Caco-2 (cell line): ENCODE data around the gene RGS17. TPM values are rescaled to one million over a fixed set of nuclear protein-coding genes. Genes with fewer than 3 reads are reported as not detected.
"Not testable (repeated sequence)": the region's sequence is repeated elsewhere in the genome, so short reads cannot be mapped to it uniquely, and the experiment has no call there.

Experiments used
- BruUV-seq: library from RNA; stranded (reverse); fragments of 400-500 nt; replicated peaks from 2 replicates; lab custom pipeline; 2021; lab: Mats Ljungman, UMichigan
- CTCF ChIA-PET: fragments of 300-600 bp; sonication (Branson Sonifier 250); formaldehyde crosslinking; loops from one replicate; lab custom pipeline; 2022; ENCODE audit warnings: antibody characterized with exemption; lab: Charles Lee
- POLR2A ChIA-PET: fragments of 300-600 bp; sonication (Branson Sonifier 250); formaldehyde crosslinking; loops from one replicate; lab custom pipeline; 2022; ENCODE audit warnings: antibody characterized with exemption; lab: Charles Lee
- DNase-seq, 2 experiments: peaks; one replicate each; pipeline versions ENCODE4 v3.0.0 to v3.0.0-alpha.2; 2020 to 2022
- H3K27me3 ChIP-seq: replicated peaks from 2 replicates; pipeline ENCODE4 v1.6.0; 2011; ENCODE audit warnings: low read length; ENCODE audit not compliant: control insufficient read depth, insufficient read depth
- H3K36me3 ChIP-seq: 2 replicates; pipeline ENCODE4 v1.5.1; 2011; ENCODE audit warnings: low read length; ENCODE audit not compliant: control insufficient read depth, insufficient read depth
- H3K4me1 ChIP-seq: fragments of 250-450 bp; sonication (Bioruptor Pico); 2 replicates; pipeline ENCODE4 v1.5.1; 2020; ENCODE audit warnings: mild to moderate bottlenecking
- H3K4me3 ChIP-seq: 2 replicates; pipeline ENCODE4 v1.5.1; 2011; ENCODE audit warnings: low read depth, mild to moderate bottlenecking, control low read depth, low read length
- H3K9me3 ChIP-seq: fragments of 250-450 bp; sonication (Bioruptor Pico); 2 replicates; pipeline ENCODE4 v1.5.1; 2020; ENCODE audit warnings: mild to moderate bottlenecking, moderate library complexity
- H3K27ac Mint-ChIP-seq: one replicate; pipeline ENCODE4 v1.8.0; 2022; ENCODE audit warnings: mixed read lengths; ENCODE audit not compliant: unreplicated experiment
- H3K27me3 Mint-ChIP-seq: one replicate; pipeline ENCODE4 v1.8.0; 2022; ENCODE audit warnings: mixed read lengths; ENCODE audit not compliant: insufficient read depth, unreplicated experiment
- H3K36me3 Mint-ChIP-seq: one replicate; pipeline ENCODE4 v1.8.0; 2022; ENCODE audit warnings: mild to moderate bottlenecking, mixed read lengths; ENCODE audit not compliant: insufficient read depth, unreplicated experiment
- H3K4me1 Mint-ChIP-seq: one replicate; pipeline ENCODE4 v1.8.0; 2022; ENCODE audit warnings: low read depth, mixed read lengths; ENCODE audit not compliant: unreplicated experiment
- H3K4me3 Mint-ChIP-seq: one replicate; pipeline ENCODE4 v1.8.0; 2022; ENCODE audit warnings: mild to moderate bottlenecking, moderate library complexity, mixed read lengths; ENCODE audit not compliant: unreplicated experiment
- H3K9me3 Mint-ChIP-seq: one replicate; pipeline ENCODE4 v1.8.0; 2022; ENCODE audit warnings: mixed read lengths; ENCODE audit not compliant: unreplicated experiment
- intact Hi-C: fragments of 100-400 bp; cut with micrococcal nuclease; formaldehyde crosslinking; loops from one replicate; pipeline ENCODE4 v1.10.0; 2022; ENCODE audit not compliant: unreplicated experiment
- total RNA-seq: library from RNA; stranded (reverse); gene quantifications from 2 replicates; pipeline ENCODE4 v1.2.3, GENCODE V29; 2022
- TF ChIP-seq, protein P1 (sequence below), 2 experiments: fragments of 200-600 bp in 1 of 2; IDR thresholded peaks; 1 replicate in 1 of 2; 2 replicates in 1 of 2; pipeline versions ENCODE4 v1.5.1 to v1.8.0; 2011 to 2022; ENCODE audit warnings: antibody characterized with exemption in 1 of 2, control low read depth in 1 of 2, inconsistent platforms in 1 of 2, low read depth in 1 of 2, low read length in 1 of 2, mild to moderate bottlenecking in 1 of 2, moderate library complexity in 1 of 2; ENCODE audit not compliant: insufficient read depth in 1 of 2, severe bottlenecking in 1 of 2, unreplicated experiment in 1 of 2

The RGS17 gene
- total RNA-seq, 1 experiment from 2014 or later = not detected

DNA sequence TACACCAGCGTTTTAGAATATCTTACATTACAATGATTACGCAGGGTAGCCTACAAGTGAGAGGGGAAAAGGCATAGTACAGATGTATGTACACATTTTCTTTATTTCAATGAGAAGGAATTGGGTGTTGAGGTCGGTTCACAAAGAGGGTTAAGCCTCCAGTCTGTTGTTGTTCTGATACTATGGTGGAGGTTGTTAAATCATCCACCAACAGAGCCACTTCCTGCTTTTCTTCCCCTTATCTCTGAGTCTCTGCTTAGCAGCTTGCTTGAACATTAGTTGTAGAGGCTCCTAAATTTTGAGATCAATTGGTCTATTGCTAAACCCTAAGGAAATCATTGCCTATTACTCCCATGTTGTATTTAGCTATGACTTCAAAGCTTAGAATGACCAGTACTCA, 7.3 kb downstream of the RGS17 start:
- no peaks in the 10 kb centered on the region for H3K9me3 Mint-ChIP-seq
- no peaks in the 10 kb centered on the region for H3K36me3 Mint-ChIP-seq
- TF ChIP-seq, protein P1, sequence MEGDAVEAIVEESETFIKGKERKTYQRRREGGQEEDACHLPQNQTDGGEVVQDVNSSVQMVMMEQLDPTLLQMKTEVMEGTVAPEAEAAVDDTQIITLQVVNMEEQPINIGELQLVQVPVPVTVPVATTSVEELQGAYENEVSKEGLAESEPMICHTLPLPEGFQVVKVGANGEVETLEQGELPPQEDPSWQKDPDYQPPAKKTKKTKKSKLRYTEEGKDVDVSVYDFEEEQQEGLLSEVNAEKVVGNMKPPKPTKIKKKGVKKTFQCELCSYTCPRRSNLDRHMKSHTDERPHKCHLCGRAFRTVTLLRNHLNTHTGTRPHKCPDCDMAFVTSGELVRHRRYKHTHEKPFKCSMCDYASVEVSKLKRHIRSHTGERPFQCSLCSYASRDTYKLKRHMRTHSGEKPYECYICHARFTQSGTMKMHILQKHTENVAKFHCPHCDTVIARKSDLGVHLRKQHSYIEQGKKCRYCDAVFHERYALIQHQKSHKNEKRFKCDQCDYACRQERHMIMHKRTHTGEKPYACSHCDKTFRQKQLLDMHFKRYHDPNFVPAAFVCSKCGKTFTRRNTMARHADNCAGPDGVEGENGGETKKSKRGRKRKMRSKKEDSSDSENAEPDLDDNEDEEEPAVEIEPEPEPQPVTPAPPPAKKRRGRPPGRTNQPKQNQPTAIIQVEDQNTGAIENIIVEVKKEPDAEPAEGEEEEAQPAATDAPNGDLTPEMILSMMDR (IDR thresholded peaks at IDR 0.05; ENCODE audit: insufficient read depth in 1 of 2, low read depth in 1 of 2, low read length in 1 of 2, severe bottlenecking in 1 of 2, unreplicated experiment in 1 of 2) = no peak
- H3K27me3 ChIP-seq = no peaks in the 10 kb centered on the region; the same call in none of the 2 replicates
- H3K4me3 ChIP-seq = no peak overlapping the region
- no peak overlapping the region for H3K27ac Mint-ChIP-seq
- ChIA-PET CTCF (no interaction called here), POLR2A (no interaction called here)
- peaks cover 11% of the 10 kb centered on the region for H3K27me3 Mint-ChIP-seq
- no peaks in the 10 kb centered on the region for H3K4me1 ChIP-seq
- no peak overlapping the region for H3K4me3 Mint-ChIP-seq
- intact Hi-C loops = no loop called here
- no TSS peak for BruUV-seq
- no peak for DNase-seq
- H3K9me3 ChIP-seq = no peaks in the 10 kb centered on the region
- no peaks in the 10 kb centered on the region for H3K4me1 Mint-ChIP-seq
- H3K36me3 ChIP-seq = no peaks in the 10 kb centered on the region

DNA sequence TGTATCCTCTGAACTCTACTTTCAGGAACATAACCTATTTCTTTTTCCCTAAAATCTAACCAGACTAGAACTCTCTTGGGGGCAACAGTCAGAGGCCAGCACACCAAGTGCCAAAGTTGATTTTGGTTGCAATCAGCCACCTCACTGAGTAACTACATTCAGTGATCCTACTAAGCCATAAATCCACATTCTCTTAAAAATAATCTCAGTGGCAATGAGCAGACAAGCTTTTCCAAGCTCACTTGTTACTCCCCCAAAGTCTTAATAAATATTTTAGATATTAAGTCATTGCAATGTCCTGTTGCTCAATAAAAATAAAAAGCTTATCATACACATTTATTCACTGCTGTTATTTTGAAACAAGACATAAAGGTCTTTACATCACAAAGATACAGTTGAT, 9.8 kb downstream of the RGS17 start:
- peaks cover 11% of the 10 kb centered on the region for H3K27me3 Mint-ChIP-seq
- CTCF ChIA-PET = no interaction called here
- H3K4me1 ChIP-seq = no peaks in the 10 kb centered on the region
- DNase-seq = no peak
- no peaks in the 10 kb centered on the region for H3K27me3 ChIP-seq
- TF ChIP-seq, protein P1 (IDR thresholded peaks at IDR 0.05; ENCODE audit: insufficient read depth in 1 of 2, low read depth in 1 of 2, low read length in 1 of 2, severe bottlenecking in 1 of 2, unreplicated experiment in 1 of 2) = no peak
- H3K9me3 ChIP-seq = no peaks in the 10 kb centered on the region
- POLR2A ChIA-PET = no interaction called here
- no peak overlapping the region for H3K4me3 Mint-ChIP-seq
- H3K36me3 Mint-ChIP-seq = no peaks in the 10 kb centered on the region
- no peaks in the 10 kb centered on the region for H3K9me3 Mint-ChIP-seq
- H3K4me3 ChIP-seq = no peak overlapping the region
- intact Hi-C loops = no loop called here
- H3K27ac Mint-ChIP-seq = no peak overlapping the region
- H3K36me3 ChIP-seq = no peaks in the 10 kb centered on the region
- BruUV-seq = no TSS peak
- H3K4me1 Mint-ChIP-seq = no peaks in the 10 kb centered on the region

DNA sequence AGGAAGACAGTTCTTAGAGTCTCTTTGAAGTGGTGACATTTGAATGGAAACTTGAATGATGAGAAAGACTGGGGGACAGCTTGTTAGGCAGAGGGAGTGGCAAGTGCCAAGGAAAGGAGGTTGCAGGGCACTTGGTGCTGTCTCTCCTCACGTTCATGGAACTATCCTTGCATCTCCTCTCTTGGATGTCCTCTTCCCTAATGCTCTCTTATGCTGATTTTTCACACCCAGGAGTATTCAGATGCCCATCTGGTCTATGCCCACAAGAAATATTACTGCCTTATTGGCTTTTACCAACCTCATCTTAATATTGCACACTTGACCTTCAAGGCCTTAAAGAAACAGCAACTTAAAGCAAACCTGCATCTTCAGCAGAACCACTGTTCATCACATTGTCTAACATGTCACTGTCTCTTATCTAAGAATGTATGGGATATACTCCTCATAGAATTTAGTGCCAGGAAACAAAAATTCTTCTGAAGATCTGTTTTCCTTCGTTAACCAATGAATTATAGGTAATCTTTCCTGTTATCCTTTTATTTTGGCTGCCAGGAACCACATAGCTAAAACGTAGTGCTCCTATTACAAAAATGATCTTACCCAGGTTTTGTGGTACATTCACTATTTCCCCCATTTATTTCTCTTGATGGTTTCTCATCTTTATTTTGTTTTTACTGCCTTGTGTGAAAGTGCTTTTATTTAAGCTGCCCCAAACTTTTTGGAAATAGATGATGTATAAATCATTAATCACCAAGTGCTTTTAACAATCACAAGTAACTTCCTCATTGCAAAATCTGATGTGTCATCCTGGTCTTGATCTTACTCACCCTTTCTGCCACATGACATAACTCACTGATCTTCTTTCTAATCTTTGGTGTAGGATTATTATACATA, 12.8 kb downstream of the RGS17 start:
- POLR2A ChIA-PET = no interaction called here

DNA sequence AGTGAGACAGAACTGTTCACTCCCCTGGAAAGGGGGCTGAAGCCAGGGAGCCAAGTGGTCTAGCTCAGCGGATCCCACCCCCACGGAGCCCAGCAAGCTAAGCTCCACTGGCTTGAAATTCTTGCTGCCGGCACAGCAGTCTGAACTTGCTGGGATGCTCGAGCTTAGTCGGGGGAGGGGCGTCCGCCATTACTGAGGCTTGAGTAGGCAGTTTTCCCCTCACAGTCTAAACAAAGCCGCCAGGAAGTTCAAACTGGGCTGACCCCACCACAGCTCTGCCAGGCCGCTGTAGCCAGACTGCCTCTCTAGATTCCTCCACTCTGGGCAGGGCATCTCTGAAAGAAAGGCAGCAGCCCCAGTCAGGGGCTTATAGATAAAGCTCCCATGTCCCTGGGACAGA, 20.0 kb downstream of the RGS17 start:
- H3K4me1 ChIP-seq, BruUV-seq, POLR2A ChIA-PET, intact Hi-C loops, H3K27me3 ChIP-seq, H3K36me3 ChIP-seq, CTCF ChIA-PET, H3K4me3 ChIP-seq, H3K4me1 Mint-ChIP-seq, H3K9me3 Mint-ChIP-seq, DNase-seq, H3K27ac Mint-ChIP-seq, H3K4me3 Mint-ChIP-seq, H3K36me3 Mint-ChIP-seq, H3K9me3 ChIP-seq: not testable (repeated sequence)
- H3K27me3 Mint-ChIP-seq = peaks cover 16% of the 10 kb centered on the region

More for the DNA sequence above, 12.8 kb downstream of the RGS17 start:
- Histone ChIP-seq H3K4me3 (no peak overlapping the region), H3K9me3 (no peaks in the 10 kb centered on the region), H3K36me3 (no peaks in the 10 kb centered on the region), H3K4me1 (no peaks in the 10 kb centered on the region), H3K27me3 (no peaks in the 10 kb centered on the region)
- CTCF ChIA-PET = no interaction called here
- no peak for DNase-seq
- TF ChIP-seq, protein P1 (IDR thresholded peaks at IDR 0.05; ENCODE audit: insufficient read depth in 1 of 2, low read depth in 1 of 2, low read length in 1 of 2, severe bottlenecking in 1 of 2, unreplicated experiment in 1 of 2) = no peak
- intact Hi-C loops = no loop called here
- Mint-ChIP-seq H3K4me1 (no peaks in the 10 kb centered on the region), H3K4me3 (no peak overlapping the region), H3K9me3 (no peaks in the 10 kb centered on the region), H3K27ac (no peak overlapping the region), H3K27me3 (peaks cover 12% of the 10 kb centered on the region), H3K36me3 (no peaks in the 10 kb centered on the region)
- no TSS peak for BruUV-seq

DNA sequence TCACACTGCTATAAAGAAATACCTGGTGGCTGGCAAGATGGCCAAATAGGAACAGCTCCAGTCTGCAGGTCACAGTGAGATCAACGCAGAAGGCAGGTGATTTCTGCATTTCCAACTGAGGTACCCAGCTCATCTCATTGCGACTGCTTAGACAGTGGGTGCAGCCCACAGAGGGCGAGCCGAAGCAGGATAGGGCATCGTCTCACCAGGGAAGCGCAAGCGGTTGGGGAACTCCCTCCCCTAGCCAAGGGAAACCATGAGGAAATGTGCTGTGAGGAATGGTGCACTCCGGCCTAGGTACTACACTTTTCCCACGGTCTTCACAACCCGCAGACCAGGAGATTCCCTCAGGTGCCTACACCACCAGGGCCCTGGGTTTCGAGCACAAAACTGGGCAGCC, 20.5 kb downstream of the RGS17 start:
- H3K4me3 Mint-ChIP-seq, CTCF ChIA-PET, BruUV-seq, POLR2A ChIA-PET, H3K4me1 ChIP-seq, H3K4me1 Mint-ChIP-seq, H3K27me3 ChIP-seq, H3K36me3 ChIP-seq, H3K9me3 Mint-ChIP-seq, H3K36me3 Mint-ChIP-seq, H3K4me3 ChIP-seq, H3K9me3 ChIP-seq, intact Hi-C loops, H3K27ac Mint-ChIP-seq, DNase-seq: not testable (repeated sequence)
- H3K27me3 Mint-ChIP-seq = peaks cover 18% of the 10 kb centered on the region
